Kidney (tissue), 14 donors: ENCODE results near the gene PCSK2. TPM values are rescaled to one million over a fixed set of nuclear protein-coding genes. Genes with fewer than 3 reads are reported as not detected.

Experiments used
- DNase-seq, 5 donors: peaks; one replicate each; pipeline ENCODE4 v3.0.0-alpha.2; 2013 to 2020
- FAIRE-seq: peaks from 2 replicates; lab custom pipeline; 2012; peaks lifted over from hg19 to GRCh38; lab: Jason Lieb, UNC
- H3K27ac ChIP-seq, 2 donors: one replicate each; pipeline ENCODE4 v1.7.0; 2013; ENCODE audit warnings: low read depth in 2 of 2, low read length in 2 of 2, inconsistent platforms in 1 of 2
- H3K27me3 ChIP-seq: one replicate; pipeline ENCODE4 v1.7.1; 2013; ENCODE audit warnings: low read length, inconsistent platforms; ENCODE audit not compliant: control insufficient read depth, insufficient read depth
- H3K36me3 ChIP-seq, 3 donors: one replicate each; pipeline versions ENCODE4 v1.7.0 to v1.7.1; 2013; ENCODE audit warnings: low read length in 3 of 3, control low read depth in 1 of 3, inconsistent platforms in 1 of 3; ENCODE audit not compliant: insufficient read depth in 3 of 3, control insufficient read depth in 2 of 3
- H3K4me1 ChIP-seq, 3 donors: one replicate each; pipeline versions ENCODE4 v1.7.0 to v1.7.1; 2013; ENCODE audit warnings: low read length in 3 of 3, inconsistent platforms in 1 of 3, low read depth in 1 of 3; ENCODE audit not compliant: control insufficient read depth in 2 of 3, insufficient read depth in 2 of 3
- H3K4me3 ChIP-seq, 3 donors: one replicate each; pipeline versions ENCODE4 v1.7.0 to v1.8.1; 2013; ENCODE audit warnings: low read length in 3 of 3, control low read depth in 1 of 3, inconsistent platforms in 1 of 3
- H3K9ac ChIP-seq, 3 donors: one replicate each; pipeline versions ENCODE4 v1.7.0 to v1.7.1; 2013; ENCODE audit warnings: low read length in 3 of 3, control low read depth in 1 of 3, inconsistent platforms in 1 of 3
- H3K9me3 ChIP-seq, 3 donors: one replicate each; pipeline versions ENCODE4 v1.7.0 to v1.7.1; 2013; ENCODE audit warnings: low read length in 3 of 3, control low read depth in 1 of 3, inconsistent platforms in 1 of 3; ENCODE audit not compliant: control insufficient read depth in 2 of 3, insufficient read depth in 1 of 3
- intact Hi-C: fragments of 100-400 bp; cut with DNase I; formaldehyde crosslinking; loops from one replicate; pipeline ENCODE4 v1.11.1; 2022
- polyA plus RNA-seq: library from polyadenylated mRNA; stranded (reverse); fragments of 350-450 nt; fragmentation: Illumina TruSeq; extraction: RNeasy Lipid Tissue Mini Kit (QIAGEN cat#74804); gene quantifications from one replicate; pipeline ENCODE4 v1.2.3, GENCODE V29; 2014; ENCODE audit warnings: low read depth, low replicate concordance; ENCODE audit not compliant: insufficient read depth
- total RNA-seq: library from RNA; stranded (reverse); fragmentation: NEBNext Ultra II Directional; extraction: Animal tissue kit (Norgen Biotek cat#: 25700); gene quantifications from one replicate; pipeline ENCODE4 v1.2.1, GENCODE V29; 2021
- TF ChIP-seq, protein P1 (sequence below): IDR thresholded peaks from 3 replicates; pipeline ENCODE4 v1.5.1; 2012; ENCODE audit warnings: mild to moderate bottlenecking, moderate library complexity, borderline replicate concordance; ENCODE audit not compliant: insufficient read depth; ENCODE audit errors: extremely low read depth
- donor health status: control.
- donor health status: control.
- donor health status: control.
- donor health status: control.
- donor health status: control.
- donor health status: DM: yes; HTN: yes; CAD: no.
- donor health status: Normal renal cell carcinoma (clear cell type).

Gene PCSK2
- total and polyA plus RNA-seq, 2 donors from 2014 or later: 0.22 to 0.54 TPM

- no peak for DNase-seq
- no peak overlapping the region for H3K27ac ChIP-seq
- H3K4me1 ChIP-seq: no peaks in the 10 kb centered on the region
- no peak overlapping the region for H3K4me3 ChIP-seq
- no peaks in the 10 kb centered on the region for H3K27me3 ChIP-seq
- FAIRE-seq: no peak
- TF ChIP-seq, protein P1, sequence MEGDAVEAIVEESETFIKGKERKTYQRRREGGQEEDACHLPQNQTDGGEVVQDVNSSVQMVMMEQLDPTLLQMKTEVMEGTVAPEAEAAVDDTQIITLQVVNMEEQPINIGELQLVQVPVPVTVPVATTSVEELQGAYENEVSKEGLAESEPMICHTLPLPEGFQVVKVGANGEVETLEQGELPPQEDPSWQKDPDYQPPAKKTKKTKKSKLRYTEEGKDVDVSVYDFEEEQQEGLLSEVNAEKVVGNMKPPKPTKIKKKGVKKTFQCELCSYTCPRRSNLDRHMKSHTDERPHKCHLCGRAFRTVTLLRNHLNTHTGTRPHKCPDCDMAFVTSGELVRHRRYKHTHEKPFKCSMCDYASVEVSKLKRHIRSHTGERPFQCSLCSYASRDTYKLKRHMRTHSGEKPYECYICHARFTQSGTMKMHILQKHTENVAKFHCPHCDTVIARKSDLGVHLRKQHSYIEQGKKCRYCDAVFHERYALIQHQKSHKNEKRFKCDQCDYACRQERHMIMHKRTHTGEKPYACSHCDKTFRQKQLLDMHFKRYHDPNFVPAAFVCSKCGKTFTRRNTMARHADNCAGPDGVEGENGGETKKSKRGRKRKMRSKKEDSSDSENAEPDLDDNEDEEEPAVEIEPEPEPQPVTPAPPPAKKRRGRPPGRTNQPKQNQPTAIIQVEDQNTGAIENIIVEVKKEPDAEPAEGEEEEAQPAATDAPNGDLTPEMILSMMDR: no peak
- no peaks in the 10 kb centered on the region for H3K36me3 ChIP-seq
- intact Hi-C loops: no loop called here
- peaks cover 0 to 4% (median 0%) of the 10 kb centered on the region in 3 donors for H3K9me3 ChIP-seq
- H3K9ac ChIP-seq: no peak overlapping the region
Observed at GRCh38 chr20:17437251-17437650, 210.4 kb downstream of the PCSK2 start.

DNA sequence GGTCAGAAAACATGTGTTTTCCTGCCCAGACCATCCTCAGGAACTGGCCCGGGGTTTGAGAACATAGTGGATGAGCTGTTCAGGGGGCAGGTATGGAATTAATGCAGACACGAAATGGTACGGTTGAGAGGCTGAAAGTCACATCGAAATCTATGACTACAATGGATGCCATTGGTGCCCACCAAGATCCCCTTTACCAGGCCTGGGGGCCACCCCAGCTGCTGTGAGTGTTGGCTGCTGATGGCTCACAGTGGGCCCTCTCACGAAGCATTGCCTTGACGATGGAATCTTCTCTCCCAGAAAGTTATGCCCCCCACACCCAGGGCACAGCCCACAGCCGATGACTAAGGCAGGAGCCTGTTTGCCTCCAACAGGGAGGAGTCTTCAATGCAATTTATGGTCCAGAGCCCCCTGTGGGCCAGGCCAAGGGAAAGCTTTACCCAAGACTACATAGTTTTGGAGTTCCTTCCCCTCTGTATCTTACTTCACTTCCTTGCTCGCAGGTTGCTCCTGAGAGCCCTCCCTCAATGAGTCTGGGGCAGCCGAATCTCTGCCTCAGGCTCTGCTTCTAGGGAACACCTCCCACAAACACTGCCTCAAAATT, 211.7 kb downstream of the PCSK2 start:
- Histone ChIP-seq H3K36me3 (no peaks in the 10 kb centered on the region), H3K27me3 (no peaks in the 10 kb centered on the region), H3K4me1 (no peaks in the 10 kb centered on the region), H3K27ac (no peak overlapping the region), H3K9me3 (peaks cover 0 to 4% (median 0%) of the 10 kb centered on the region in 3 donors), H3K9ac (no peak overlapping the region), H3K4me3 (no peak overlapping the region)
- FAIRE-seq (no peak), DNase-seq (no peak)
- intact Hi-C loops: no loop called here
- TF ChIP-seq, protein P1: no peak

DNA sequence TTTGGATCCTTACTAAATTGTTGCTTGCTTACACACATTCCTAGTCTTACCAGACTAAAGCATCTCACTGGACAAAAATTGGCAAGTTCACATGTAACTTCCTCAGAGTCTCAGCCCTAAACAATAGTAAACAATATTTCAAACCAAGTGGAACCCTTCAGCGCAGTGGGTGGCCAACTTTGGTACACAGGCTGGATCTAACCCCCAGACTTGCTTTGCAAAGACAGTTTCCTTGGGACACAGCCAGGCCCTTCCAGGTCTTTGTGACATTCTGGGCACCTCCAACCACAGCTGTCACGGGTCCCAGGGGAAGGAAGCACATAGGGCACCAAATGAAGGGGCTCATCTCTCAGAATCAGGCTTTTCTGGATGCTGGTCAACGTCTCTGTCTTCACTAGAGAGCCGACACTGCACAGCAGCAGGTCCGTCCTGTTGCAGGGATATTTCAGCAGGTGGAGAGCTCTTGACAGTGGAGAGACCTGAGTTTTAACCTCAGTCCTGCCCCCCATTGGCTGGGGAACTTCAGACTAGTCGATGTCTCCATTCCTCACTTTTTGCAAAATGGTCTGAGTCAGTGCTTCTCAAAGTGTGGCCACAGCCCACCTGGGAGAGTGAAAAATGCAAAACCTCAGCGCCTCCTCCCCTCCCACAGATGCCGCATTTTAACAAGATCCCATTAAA, 212.9 kb downstream of the PCSK2 start:
- DNase-seq (no peak), FAIRE-seq (no peak)
- Histone ChIP-seq H3K27ac (no peak overlapping the region), H3K9ac (no peak overlapping the region), H3K27me3 (no peaks in the 10 kb centered on the region), H3K36me3 (no peaks in the 10 kb centered on the region), H3K9me3 (peaks cover 0 to 4% (median 0%) of the 10 kb centered on the region in 3 donors), H3K4me3 (no peak overlapping the region), H3K4me1 (no peaks in the 10 kb centered on the region)
- intact Hi-C loops: no loop called here
- TF ChIP-seq, protein P1: no peak
